ENCODE data around the gene KCNIP4. TPM values are rescaled to one million over a fixed set of nuclear protein-coding genes. Genes with fewer than 3 reads are reported as not detected.

KCNIP4 gene
- total RNA-seq, 4 donors from 2014 or later = 0.19 to 0.50 (median 0.34) TPM; not detected in 1

- 81% methylated on average over 2 of the region's 2 CpGs for WGBS
- Histone ChIP-seq H3K27ac (replicated peaks in 1 of 4) (no peak overlapping the region), H3K27me3 (no peaks in the 10 kb centered on the region), H3K4me1 (no peaks in the 10 kb centered on the region), H3K4me3 (no peak overlapping the region), H3K36me3 (no peaks in the 10 kb centered on the region), H3K9me3 (no peaks in the 10 kb centered on the region)
- intact Hi-C loops (cut with DNase I) = no loop called here
- TF ChIP-seq CTCF (IDR thresholded peaks at IDR 0.05) (no peak), POLR2AphosphoS5 (IDR thresholded peaks at IDR 0.05) (no peak), POLR2A (IDR thresholded peaks at IDR 0.05; ENCODE audit: low read depth) (no peak), EP300 (IDR thresholded peaks at IDR 0.05) (no peak)
- DNase-seq (ENCODE audit: extremely low spot score) = no peak
These were observed 870.6 kb downstream of the KCNIP4 start for GRCh38 chr4:21077967-21078366.

GRCh38 chr4:21067351-21067750 is 881.2 kb downstream of the KCNIP4 start:
- no peak for TF ChIP-seq POLR2AphosphoS5 (IDR thresholded peaks at IDR 0.05)
- no peak for TF ChIP-seq EP300 (IDR thresholded peaks at IDR 0.05)
- no peak for TF ChIP-seq CTCF (IDR thresholded peaks at IDR 0.05)
- intact Hi-C loops (cut with DNase I) = no loop called here
- Histone ChIP-seq H3K9me3 (peaks cover 0 to 5% (median 0%) of the 10 kb centered on the region in 4 donors), H3K4me3 (no peak overlapping the region), H3K4me1 (no peaks in the 10 kb centered on the region), H3K27ac (replicated peaks in 1 of 4) (no peak overlapping the region), H3K36me3 (no peaks in the 10 kb centered on the region), H3K27me3 (no peaks in the 10 kb centered on the region)
- 100% methylated on average over 1 of the region's 1 CpG for WGBS
- no peak for DNase-seq (ENCODE audit: extremely low spot score)

GRCh38 chr4:21061902-21062301 is 886.7 kb downstream of the KCNIP4 start:
- Histone ChIP-seq H3K36me3 (no peaks in the 10 kb centered on the region), H3K9me3 (peaks cover 0 to 5% (median 0%) of the 10 kb centered on the region in 4 donors), H3K4me1 (no peaks in the 10 kb centered on the region), H3K27me3 (no peaks in the 10 kb centered on the region), H3K27ac (replicated peaks in 1 of 4) (no peak overlapping the region), H3K4me3 (no peak overlapping the region)
- intact Hi-C loops (cut with DNase I) = no loop called here
- 83% methylated on average over 1 of the region's 1 CpG for WGBS
- TF ChIP-seq EP300 (IDR thresholded peaks at IDR 0.05) (no peak), POLR2A (IDR thresholded peaks at IDR 0.05; ENCODE audit: low read depth) (no peak), POLR2AphosphoS5 (IDR thresholded peaks at IDR 0.05) (no peak), CTCF (IDR thresholded peaks at IDR 0.05) (no peak)
- DNase-seq (ENCODE audit: extremely low spot score) = no peak

GRCh38 chr4:21046141-21046540 is 902.4 kb downstream of the KCNIP4 start:
- no peak for DNase-seq (ENCODE audit: extremely low spot score)
- Histone ChIP-seq H3K27ac (replicated peaks in 1 of 4) (no peak overlapping the region), H3K9me3 (no peaks in the 10 kb centered on the region), H3K4me3 (no peak overlapping the region), H3K27me3 (no peaks in the 10 kb centered on the region), H3K4me1 (no peaks in the 10 kb centered on the region), H3K36me3 (no peaks in the 10 kb centered on the region)
- WGBS = 95% methylated on average over 1 of the region's 1 CpG
- intact Hi-C loops (cut with DNase I) = no loop called here
- TF ChIP-seq POLR2A (IDR thresholded peaks at IDR 0.05; ENCODE audit: low read depth) = no peak
- TF ChIP-seq CTCF (IDR thresholded peaks at IDR 0.05) = no peak
- TF ChIP-seq EP300 (IDR thresholded peaks at IDR 0.05) = no peak
- no peak for TF ChIP-seq POLR2AphosphoS5 (IDR thresholded peaks at IDR 0.05)

GRCh38 chr4:21045119-21045518 is 903.5 kb downstream of the KCNIP4 start:
- DNase-seq (ENCODE audit: extremely low spot score) = no peak
- Histone ChIP-seq H3K27me3 (no peaks in the 10 kb centered on the region), H3K4me3 (no peak overlapping the region), H3K27ac (replicated peaks in 1 of 4) (no peak overlapping the region), H3K4me1 (no peaks in the 10 kb centered on the region), H3K9me3 (no peaks in the 10 kb centered on the region), H3K36me3 (no peaks in the 10 kb centered on the region)
- WGBS = 85% methylated on average over 1 of the region's 1 CpG
- TF ChIP-seq EP300 (IDR thresholded peaks at IDR 0.05) = no peak
- no peak for TF ChIP-seq POLR2A (IDR thresholded peaks at IDR 0.05; ENCODE audit: low read depth)
- TF ChIP-seq POLR2AphosphoS5 (IDR thresholded peaks at IDR 0.05) = no peak
- TF ChIP-seq CTCF (IDR thresholded peaks at IDR 0.05) = no peak
- intact Hi-C loops (cut with DNase I) = no loop called here

Data from esophagus muscularis mucosa (tissue), 4 donors.